Osteoblast (primary cell): ENCODE measurements around the gene SSTR3. TPM values are rescaled to one million over a fixed set of nuclear protein-coding genes. Genes with fewer than 3 reads are reported as not detected.

ENCODE experiments used
- DNase-seq: peaks from one replicate; pipeline ENCODE4 v3.0.0; 2011; ENCODE audit warnings: low spot score, mixed read lengths; ENCODE audit not compliant: insufficient read length; ENCODE audit errors: missing footprints
- H2AFZ ChIP-seq: 2 replicates; pipeline ENCODE4 v1.6.0; 2011; ENCODE audit warnings: mild to moderate bottlenecking, low read length
- H3K27ac ChIP-seq: 2 replicates; pipeline ENCODE4 v1.5.1; 2011; ENCODE audit warnings: mild to moderate bottlenecking, low read depth, low read length, moderate library complexity
- H3K27me3 ChIP-seq: 2 replicates; pipeline ENCODE4 v1.6.0; 2012; ENCODE audit warnings: mild to moderate bottlenecking, control low read depth, inconsistent platforms, low read length, moderate library complexity; ENCODE audit not compliant: insufficient read depth
- H3K36me3 ChIP-seq: 2 replicates; pipeline ENCODE4 v1.5.1; 2011; ENCODE audit warnings: mild to moderate bottlenecking, low read length, control low read depth, moderate library complexity; ENCODE audit not compliant: insufficient read depth
- H3K4me1 ChIP-seq: 2 replicates; pipeline ENCODE4 v1.5.1; 2011; ENCODE audit warnings: mild to moderate bottlenecking, low read length, control low read depth, moderate library complexity; ENCODE audit not compliant: insufficient read depth
- H3K4me2 ChIP-seq: 2 replicates; pipeline ENCODE4 v1.6.0; 2011; ENCODE audit warnings: mild to moderate bottlenecking, low read length; ENCODE audit not compliant: insufficient read depth
- H3K4me3 ChIP-seq: fragments of 200-600 bp; sonication (generic); 3 replicates; pipeline ENCODE4 v1.5.1; 2012; ENCODE audit warnings: mild to moderate bottlenecking, low read length, inconsistent platforms; ENCODE audit not compliant: insufficient read depth
- H3K79me2 ChIP-seq: 2 replicates; pipeline ENCODE4 v1.6.0; 2012; ENCODE audit warnings: mild to moderate bottlenecking, low read length, control low read depth, inconsistent platforms; ENCODE audit not compliant: insufficient read depth
- H3K9me3 ChIP-seq: 2 replicates; pipeline ENCODE4 v1.5.1; 2011; ENCODE audit warnings: low read depth, low read length, control low read depth
- H4K20me1 ChIP-seq: 2 replicates; pipeline ENCODE4 v1.6.0; 2012; ENCODE audit warnings: mild to moderate bottlenecking, low read length, control low read depth; ENCODE audit not compliant: insufficient read depth
- total RNA-seq: library from RNA; depleted of rRNA; stranded (reverse); fragments of >200 nt; gene quantifications from 2 replicates; pipeline ENCODE4 v1.2.3, GENCODE V29; 2012
- TF ChIP-seq, protein P1 (sequence below): IDR thresholded peaks from 2 replicates; pipeline ENCODE4 v1.5.1; 2011; ENCODE audit warnings: mild to moderate bottlenecking, low read depth, low read length, moderate library complexity; ENCODE audit errors: extremely low read depth

SSTR3 gene
- total RNA-seq, 1 donor: not detected

DNA sequence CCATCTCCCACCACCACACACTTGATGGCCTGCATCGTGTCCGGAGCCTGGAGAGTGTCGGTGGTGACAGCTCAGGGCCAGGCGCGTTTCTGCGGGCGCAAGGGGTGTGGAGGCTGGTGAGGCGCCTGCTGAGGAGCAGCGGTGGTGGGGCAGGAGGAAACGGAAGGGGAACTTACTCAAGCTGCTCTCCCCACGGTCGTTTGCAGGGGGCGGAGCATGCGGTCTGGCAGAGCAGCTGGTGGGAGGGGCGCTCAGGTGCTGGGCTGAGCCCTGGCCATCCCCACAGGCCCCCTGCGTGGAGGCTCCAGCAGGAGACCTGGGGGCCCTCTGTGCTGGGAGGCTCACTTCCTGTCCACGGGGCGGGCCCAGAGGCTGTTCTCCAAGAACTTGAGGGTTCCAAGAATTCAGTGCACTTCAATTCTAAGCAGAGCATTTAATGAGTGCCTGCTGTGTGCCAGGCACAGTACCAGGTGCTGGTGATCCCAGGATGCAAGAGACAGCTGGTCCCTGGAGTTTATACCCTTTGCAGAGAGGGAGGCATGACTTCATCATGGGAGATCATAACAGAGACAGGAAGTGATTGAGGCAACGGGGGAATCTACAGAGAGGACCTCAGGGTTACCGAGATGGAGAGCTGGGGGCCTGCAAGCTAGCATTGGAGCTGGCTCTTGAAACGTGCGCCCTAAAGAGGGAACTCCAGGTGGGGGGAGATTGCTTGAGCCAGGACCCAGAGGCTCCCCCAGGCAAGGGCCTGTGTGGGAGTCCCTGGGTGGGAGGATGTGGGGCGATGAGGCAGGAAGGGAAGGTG, 32.0 kb upstream of the SSTR3 start, which contains the start of gene RAC2:
Gene RAC2 (minus strand): TSS at position 156 of the 808 bp plus-strand sequence. CDS start 121 bp downstream, at position 35.
- H3K36me3 ChIP-seq: peaks cover 9% of the 10 kb centered on the region
- H3K27me3 ChIP-seq: no peaks in the 10 kb centered on the region
- TF ChIP-seq, protein P1, sequence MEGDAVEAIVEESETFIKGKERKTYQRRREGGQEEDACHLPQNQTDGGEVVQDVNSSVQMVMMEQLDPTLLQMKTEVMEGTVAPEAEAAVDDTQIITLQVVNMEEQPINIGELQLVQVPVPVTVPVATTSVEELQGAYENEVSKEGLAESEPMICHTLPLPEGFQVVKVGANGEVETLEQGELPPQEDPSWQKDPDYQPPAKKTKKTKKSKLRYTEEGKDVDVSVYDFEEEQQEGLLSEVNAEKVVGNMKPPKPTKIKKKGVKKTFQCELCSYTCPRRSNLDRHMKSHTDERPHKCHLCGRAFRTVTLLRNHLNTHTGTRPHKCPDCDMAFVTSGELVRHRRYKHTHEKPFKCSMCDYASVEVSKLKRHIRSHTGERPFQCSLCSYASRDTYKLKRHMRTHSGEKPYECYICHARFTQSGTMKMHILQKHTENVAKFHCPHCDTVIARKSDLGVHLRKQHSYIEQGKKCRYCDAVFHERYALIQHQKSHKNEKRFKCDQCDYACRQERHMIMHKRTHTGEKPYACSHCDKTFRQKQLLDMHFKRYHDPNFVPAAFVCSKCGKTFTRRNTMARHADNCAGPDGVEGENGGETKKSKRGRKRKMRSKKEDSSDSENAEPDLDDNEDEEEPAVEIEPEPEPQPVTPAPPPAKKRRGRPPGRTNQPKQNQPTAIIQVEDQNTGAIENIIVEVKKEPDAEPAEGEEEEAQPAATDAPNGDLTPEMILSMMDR: no peak
- no peaks in the 10 kb centered on the region for H4K20me1 ChIP-seq
- H3K27ac ChIP-seq: peak within 1 kb of the TSS; percentile 32
- H3K9me3 ChIP-seq: no peaks in the 10 kb centered on the region
- H3K79me2 ChIP-seq: peaks cover 11% of the 10 kb centered on the region
- peak within 1 kb of the TSS; percentile 94 for H2AFZ ChIP-seq
- peak within 1 kb of the TSS; percentile 81 for H3K4me3 ChIP-seq
- DNase-seq: peak; percentile 94
- H3K4me1 ChIP-seq: peaks cover 27% of the 10 kb centered on the region
- H3K4me2 ChIP-seq: peak within 1 kb of the TSS; percentile 92

DNA sequence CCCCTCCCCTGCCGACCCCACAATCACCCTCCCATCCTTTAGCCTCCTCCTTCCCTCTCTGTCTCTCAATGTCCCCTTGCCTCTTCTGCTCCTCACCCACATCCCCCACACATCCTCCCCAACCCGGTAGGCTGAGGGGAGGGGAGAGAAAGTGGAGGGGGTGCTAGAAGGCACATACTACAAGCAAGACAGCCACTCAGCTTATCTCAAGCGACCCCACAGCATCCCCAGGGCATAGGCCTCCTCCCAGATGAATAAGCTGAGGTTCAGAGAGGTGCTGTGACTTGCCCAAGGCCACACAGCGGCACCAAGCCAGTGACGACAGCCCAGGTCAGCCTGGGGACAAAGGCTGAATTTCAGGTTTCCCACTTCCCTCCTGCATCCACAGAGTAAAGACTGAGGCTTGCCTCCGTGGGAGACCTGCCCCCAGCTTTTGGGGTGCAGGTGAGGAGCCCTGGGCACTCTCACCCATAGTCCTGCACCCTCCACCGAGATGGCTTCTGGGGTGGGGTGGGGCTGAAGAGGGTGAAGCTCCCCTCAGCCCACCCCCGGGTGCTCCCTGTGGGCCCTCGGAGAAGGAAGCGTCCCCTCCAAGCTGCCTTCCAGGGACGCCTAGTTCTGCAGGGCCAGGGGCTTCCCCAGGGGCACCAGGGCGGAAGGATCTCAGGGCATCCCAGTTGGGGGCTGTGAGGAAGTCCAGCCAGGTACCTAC, 31.3 kb upstream of the SSTR3 start:
- no peaks in the 10 kb centered on the region for H3K9me3 ChIP-seq
- H3K27ac ChIP-seq: peak overlapping the region; percentile 32
- H4K20me1 ChIP-seq: no peaks in the 10 kb centered on the region
- H3K36me3 ChIP-seq: peaks cover 9% of the 10 kb centered on the region
- peaks cover 27% of the 10 kb centered on the region for H3K4me1 ChIP-seq
- TF ChIP-seq, protein P1: no peak
- H3K79me2 ChIP-seq: peaks cover 11% of the 10 kb centered on the region
- H3K27me3 ChIP-seq: no peaks in the 10 kb centered on the region
- H3K4me3 ChIP-seq: peak overlapping the region; percentile 81
- H2AFZ ChIP-seq: peak overlapping the region; percentile 94
- DNase-seq: peak; percentile 52
- H3K4me2 ChIP-seq: peak overlapping the region; percentile 92

DNA sequence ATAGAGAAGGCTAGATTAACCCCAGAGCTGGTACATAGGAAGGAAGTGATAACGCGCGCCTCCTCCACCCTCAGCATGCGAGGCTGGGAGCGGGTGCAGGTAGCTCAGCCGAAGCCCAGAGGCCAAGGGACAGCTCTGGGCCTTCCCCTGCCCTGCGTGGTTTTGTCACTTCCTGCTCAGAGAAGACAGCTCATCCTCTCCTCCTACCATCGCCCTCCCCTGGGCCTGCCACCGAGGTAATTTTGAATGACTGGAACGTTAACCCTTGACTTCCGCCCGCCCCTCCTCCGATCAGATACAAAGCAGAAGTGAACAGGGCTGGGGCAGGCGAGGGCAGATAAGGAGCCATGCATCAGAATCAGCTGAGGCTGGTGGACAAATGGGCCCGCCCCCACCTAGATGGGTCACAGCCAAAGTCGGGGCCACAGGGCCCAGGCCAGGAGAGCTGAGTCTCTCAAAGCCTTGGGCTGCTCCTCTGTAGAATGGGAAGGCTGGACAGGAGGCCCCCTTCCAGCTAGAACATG, 30.2 kb upstream of the SSTR3 start:
- Histone ChIP-seq H3K27ac (peak overlapping the region; percentile 24), H3K36me3 (peaks cover 9% of the 10 kb centered on the region), H4K20me1 (no peaks in the 10 kb centered on the region), H3K4me3 (peak overlapping the region; percentile 42), H3K27me3 (no peaks in the 10 kb centered on the region), H3K4me1 (peaks cover 27% of the 10 kb centered on the region), H3K9me3 (no peaks in the 10 kb centered on the region), H3K4me2 (peak overlapping the region; percentile 92), H3K79me2 (peaks cover 11% of the 10 kb centered on the region), H2AFZ (peak overlapping the region; percentile 62)
- DNase-seq: peak; percentile 91
- TF ChIP-seq, protein P1: no peak
